PC-9 (cell line): Measurements from ENCODE around the gene C16orf86. TPM values are rescaled to one million over a fixed set of nuclear protein-coding genes. Genes with fewer than 3 reads are reported as not detected.

Source experiments
- BruUV-seq: library from RNA; stranded (reverse); fragments of 400-500 nt; replicated peaks from 2 replicates; lab custom pipeline; 2021; lab: Mats Ljungman, UMichigan
- CTCF ChIA-PET: fragments of 300-600 bp; sonication (Branson Sonifier 250); formaldehyde crosslinking; loops from one replicate; lab custom pipeline; 2022; ENCODE audit warnings: antibody characterized with exemption; lab: Charles Lee
- POLR2A ChIA-PET: fragments of 300-600 bp; sonication (Branson Sonifier 250); formaldehyde crosslinking; loops from one replicate; lab custom pipeline; 2022; ENCODE audit warnings: antibody characterized with exemption; ENCODE audit not compliant: unreplicated experiment; lab: Charles Lee
- DNase-seq, 2 experiments: peaks; one replicate each; pipeline versions ENCODE4 v3.0.0 to v3.0.0-alpha.2; 2015 to 2022; ENCODE audit warnings: mixed read lengths in 1 of 2
- H2AFZ ChIP-seq: fragments of 200-600 bp; sonication (generic); 2 replicates; pipeline ENCODE4 v1.8.1; 2017; ENCODE audit warnings: antibody characterized with exemption
- H3F3A ChIP-seq: fragments of 200-600 bp; sonication (generic); 2 replicates; pipeline ENCODE4 v1.8.1; 2017; ENCODE audit warnings: antibody characterized with exemption, mild to moderate bottlenecking, low read depth; ENCODE audit not compliant: insufficient read depth
- H3K27ac ChIP-seq: fragments of 200-600 bp; sonication (generic); 2 replicates; pipeline ENCODE4 v1.6.1; 2016; ENCODE audit warnings: mixed run types
- H3K27me3 ChIP-seq: fragments of 200-600 bp; sonication (generic); 2 replicates; pipeline ENCODE4 v1.6.1; 2016; ENCODE audit warnings: low read depth, mixed run types; ENCODE audit not compliant: insufficient read depth
- H3K36me3 ChIP-seq: fragments of 200-600 bp; sonication (generic); 2 replicates; pipeline ENCODE4 v1.6.1; 2016; ENCODE audit warnings: low read depth, mixed run types
- H3K4me1 ChIP-seq: fragments of 200-600 bp; sonication (generic); replicated peaks from 2 replicates; pipeline ENCODE4 v1.6.1; 2016; ENCODE audit warnings: mixed run types; ENCODE audit not compliant: insufficient read depth
- H3K4me2 ChIP-seq: fragments of 200-600 bp; sonication (generic); 2 replicates; pipeline ENCODE4 v1.6.1; 2017; ENCODE audit warnings: mixed run types
- H3K4me3 ChIP-seq: fragments of 200-600 bp; sonication (generic); 2 replicates; pipeline ENCODE4 v1.6.1; 2016; ENCODE audit warnings: mixed run types
- H3K79me2 ChIP-seq: fragments of 200-600 bp; sonication (generic); 2 replicates; pipeline ENCODE4 v1.6.1; 2017; ENCODE audit warnings: low read depth, mixed run types
- H3K9me2 ChIP-seq: fragments of 200-600 bp; sonication (generic); 2 replicates; pipeline ENCODE4 v1.8.1; 2017; ENCODE audit warnings: mild to moderate bottlenecking; ENCODE audit not compliant: insufficient read depth
- H3K9me3 ChIP-seq: fragments of 200-600 bp; sonication (generic); 2 replicates; pipeline ENCODE4 v1.8.1; 2016; ENCODE audit warnings: low read depth; ENCODE audit not compliant: insufficient read depth
- H4K20me1 ChIP-seq: fragments of 200-600 bp; sonication (generic); 2 replicates; pipeline ENCODE4 v1.8.1; 2017; ENCODE audit not compliant: insufficient read depth
- EZH2 ChIP-seq: fragments of 200-600 bp; sonication (generic); IDR thresholded peaks from 2 replicates; pipeline ENCODE4 v1.8.0; 2017; ENCODE audit warnings: antibody characterized with exemption, low read depth
- intact Hi-C: fragments of 100-400 bp; cut with micrococcal nuclease; formaldehyde crosslinking; loops from one replicate; pipeline ENCODE4 v1.10.0; 2022; ENCODE audit not compliant: unreplicated experiment
- total RNA-seq: library from RNA; stranded (reverse); gene quantifications from 2 replicates; pipeline ENCODE4 v1.2.3, GENCODE V29; 2021
- TF ChIP-seq, protein P1 (sequence below): fragments of 200-600 bp; sonication (generic); conservative IDR thresholded peaks from 2 replicates; pipeline ENCODE4 v1.6.1; 2017; ENCODE audit warnings: mixed run types, antibody characterized with exemption, mild to moderate bottlenecking, moderate library complexity

The C16orf86 gene
- total RNA-seq, 1 experiment from 2014 or later = 0.46 TPM

DNA sequence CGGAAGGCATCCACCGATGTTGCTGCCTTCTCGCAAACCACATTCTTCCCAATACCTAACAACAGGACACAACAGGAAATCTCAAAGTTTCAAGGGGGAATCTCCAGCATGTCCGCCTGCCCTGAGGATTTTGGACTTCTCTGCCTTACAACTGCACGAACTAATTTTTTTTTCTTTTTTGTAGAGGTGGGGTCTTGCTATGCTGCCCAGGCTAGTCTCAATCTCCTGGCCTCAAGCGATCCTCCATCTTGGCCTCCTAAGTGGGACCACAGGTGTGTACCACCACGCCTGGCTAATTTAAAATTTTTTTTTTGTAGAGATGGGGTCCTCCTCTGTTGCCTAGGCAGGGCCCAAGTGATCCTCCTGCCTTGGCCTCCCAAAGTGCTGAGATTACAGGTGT lies 9.4 kb downstream of the C16orf86 start:
- H3K27ac ChIP-seq = peak overlapping the region; percentile 78
- intact Hi-C loops = loop anchor here (5.0 to 10.0 kb wide), 3 partner anchors 46 to 559 kb away; partner anchors contain the start of gene ESRP2

GRCh38 chr16:67676516-67676915 lies 9.9 kb downstream of the C16orf86 start:
- H3K27ac ChIP-seq = peak overlapping the region; percentile 78
- no peaks in the 10 kb centered on the region for H3K9me2 ChIP-seq
- intact Hi-C loops = loop anchor here (5.0 to 10.0 kb wide), 3 partner anchors 46 to 558 kb away; partner anchors contain the start of gene ESRP2
- H3K4me1 ChIP-seq = peaks cover 26% of the 10 kb centered on the region
- BruUV-seq = no TSS peak
- H3K79me2 ChIP-seq = 0 out of 2 replicates have a peak, but pooled peaks cover 3% of the 10 kb centered on the region
- POLR2A ChIA-PET = interaction anchor here (0.6 to 0.7 kb wide), 6 partner anchors 42 to 551 kb away, joined by 3 to 6 read pairs (median 4); partner anchors contain the start of gene TSNAXIP1
- H3F3A ChIP-seq = peaks cover 32% of the 10 kb centered on the region
- CTCF ChIA-PET = interaction anchor here (0.5 to 1.1 kb wide), 3 partner anchors 92 to 409 kb away, joined by 3 to 5 read pairs (median 3); partner anchors contain the start of gene NFATC3
- H3K4me2 ChIP-seq = peak overlapping the region; percentile 30
- no peaks in the 10 kb centered on the region for H3K27me3 ChIP-seq
- no peak overlapping the region for H2AFZ ChIP-seq
- H3K4me3 ChIP-seq = no peak overlapping the region
- DNase-seq = peak; percentile 71 to 92
- H3K36me3 ChIP-seq = no peaks in the 10 kb centered on the region
- TF ChIP-seq, protein P1, sequence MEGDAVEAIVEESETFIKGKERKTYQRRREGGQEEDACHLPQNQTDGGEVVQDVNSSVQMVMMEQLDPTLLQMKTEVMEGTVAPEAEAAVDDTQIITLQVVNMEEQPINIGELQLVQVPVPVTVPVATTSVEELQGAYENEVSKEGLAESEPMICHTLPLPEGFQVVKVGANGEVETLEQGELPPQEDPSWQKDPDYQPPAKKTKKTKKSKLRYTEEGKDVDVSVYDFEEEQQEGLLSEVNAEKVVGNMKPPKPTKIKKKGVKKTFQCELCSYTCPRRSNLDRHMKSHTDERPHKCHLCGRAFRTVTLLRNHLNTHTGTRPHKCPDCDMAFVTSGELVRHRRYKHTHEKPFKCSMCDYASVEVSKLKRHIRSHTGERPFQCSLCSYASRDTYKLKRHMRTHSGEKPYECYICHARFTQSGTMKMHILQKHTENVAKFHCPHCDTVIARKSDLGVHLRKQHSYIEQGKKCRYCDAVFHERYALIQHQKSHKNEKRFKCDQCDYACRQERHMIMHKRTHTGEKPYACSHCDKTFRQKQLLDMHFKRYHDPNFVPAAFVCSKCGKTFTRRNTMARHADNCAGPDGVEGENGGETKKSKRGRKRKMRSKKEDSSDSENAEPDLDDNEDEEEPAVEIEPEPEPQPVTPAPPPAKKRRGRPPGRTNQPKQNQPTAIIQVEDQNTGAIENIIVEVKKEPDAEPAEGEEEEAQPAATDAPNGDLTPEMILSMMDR = no peak
- TF ChIP-seq EZH2 = no peak
- H3K9me3 ChIP-seq = no peaks in the 10 kb centered on the region
- H4K20me1 ChIP-seq = no peaks in the 10 kb centered on the region

More for the DNA sequence above, 9.4 kb downstream of the C16orf86 start:
- Histone ChIP-seq H3K4me3 (no peak overlapping the region), H3F3A (peaks cover 32% of the 10 kb centered on the region), H3K79me2 (0 out of 2 replicates have a peak, but pooled peaks cover 3% of the 10 kb centered on the region), H3K36me3 (no peaks in the 10 kb centered on the region), H3K4me1 (peaks cover 26% of the 10 kb centered on the region), H4K20me1 (no peaks in the 10 kb centered on the region), H3K9me3 (no peaks in the 10 kb centered on the region), H3K27me3 (no peaks in the 10 kb centered on the region), H3K4me2 (peak overlapping the region; percentile 30; the same call in 1 of the 2 replicates), H3K9me2 (no peaks in the 10 kb centered on the region), H2AFZ (no peak overlapping the region)
- TF ChIP-seq, protein P1 = no peak
- no peak for TF ChIP-seq EZH2
- BruUV-seq = no TSS peak
- POLR2A ChIA-PET = no interaction called here
- no peak for DNase-seq
- CTCF ChIA-PET = interaction anchor here (0.5 to 1.1 kb wide), 2 partner anchors 92 to 112 kb away, joined by 3 to 5 read pairs; no protein-coding TSS in a partner anchor

- H3F3A ChIP-seq = peaks cover 32% of the 10 kb centered on the region
- CTCF ChIA-PET = interaction anchor here (0.5 to 1.1 kb wide), 2 partner anchors 113 to 408 kb away, joined by 3 read pairs; partner anchors contain the start of gene NFATC3
- H3K79me2 ChIP-seq = 0 out of 2 replicates have a peak, but pooled peaks cover 3% of the 10 kb centered on the region
- H3K4me2 ChIP-seq = peak overlapping the region; percentile 30
- H3K4me1 ChIP-seq = peaks cover 26% of the 10 kb centered on the region
- TF ChIP-seq, protein P1 = no peak
- no peak for TF ChIP-seq EZH2
- no peaks in the 10 kb centered on the region for H3K36me3 ChIP-seq
- H3K27ac ChIP-seq = peak overlapping the region; percentile 78
- POLR2A ChIA-PET = interaction anchor here (0.6 to 0.7 kb wide), 7 partner anchors 17 to 551 kb away, joined by 3 to 6 read pairs (median 4); partner anchors contain the start of genes ACD and TSNAXIP1
- DNase-seq = no peak
- H2AFZ ChIP-seq = no peak overlapping the region
- BruUV-seq = no TSS peak
- intact Hi-C loops = loop anchor here (5.0 to 10.0 kb wide), 3 partner anchors 45 to 558 kb away; partner anchors contain the start of gene ESRP2
- no peaks in the 10 kb centered on the region for H4K20me1 ChIP-seq
- no peaks in the 10 kb centered on the region for H3K9me2 ChIP-seq
- H3K4me3 ChIP-seq = no peak overlapping the region
- no peaks in the 10 kb centered on the region for H3K9me3 ChIP-seq
- no peaks in the 10 kb centered on the region for H3K27me3 ChIP-seq
Observed at GRCh38 chr16:67676939-67677338, 10.3 kb downstream of the C16orf86 start.
